A673 (cell line): ENCODE data around the gene MRPS26.

Experiments used
- EZH2 ChIP-seq: fragments of 200-600 bp; sonication (generic); IDR thresholded peaks from 2 replicates; pipeline ENCODE4 v1.6.1; 2017; ENCODE audit warnings: borderline replicate concordance, low read depth, mild to moderate bottlenecking, mixed read lengths, antibody characterized with exemption, low read length; ENCODE audit not compliant: poor library complexity, severe bottlenecking
- TF ChIP-seq, protein P1 (sequence below): fragments of 300-800, 200-600 bp; sonication (generic); conservative IDR thresholded peaks from 2 replicates; pipeline ENCODE4 v1.5.1; 2017; ENCODE audit warnings: low read depth, mild to moderate bottlenecking, antibody characterized with exemption, low read length, moderate library complexity, mixed read lengths

DNA sequence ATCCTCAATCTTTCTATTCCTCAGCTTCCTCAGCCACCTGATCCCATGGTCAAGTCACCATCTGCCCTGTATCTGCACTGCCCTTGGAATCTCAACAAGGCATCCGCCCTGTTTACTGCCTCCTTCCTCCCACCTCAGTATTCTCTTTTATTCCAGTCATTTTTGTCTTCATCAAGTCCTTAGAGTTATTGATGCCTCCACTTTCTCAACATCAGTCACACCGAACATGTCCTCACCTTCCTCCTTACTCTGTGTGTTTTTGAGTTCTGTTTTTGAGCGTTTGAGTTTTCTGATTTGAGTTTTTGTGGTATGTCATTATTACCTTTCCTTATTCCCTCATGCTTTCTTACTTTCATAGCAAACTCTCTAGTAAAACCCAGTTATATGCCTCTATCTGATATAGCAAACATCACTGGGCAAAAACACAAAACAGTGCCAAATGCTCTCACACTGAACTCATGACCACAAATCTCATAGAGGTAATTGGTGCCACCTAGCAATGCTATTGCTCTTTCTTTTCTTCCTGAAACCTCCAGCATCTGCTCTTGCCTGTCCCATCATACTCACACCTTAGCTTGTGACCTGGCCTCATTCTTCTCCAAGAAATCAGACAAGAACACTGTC is 14.2 kb upstream of the MRPS26 start:
- TF ChIP-seq, protein P1, sequence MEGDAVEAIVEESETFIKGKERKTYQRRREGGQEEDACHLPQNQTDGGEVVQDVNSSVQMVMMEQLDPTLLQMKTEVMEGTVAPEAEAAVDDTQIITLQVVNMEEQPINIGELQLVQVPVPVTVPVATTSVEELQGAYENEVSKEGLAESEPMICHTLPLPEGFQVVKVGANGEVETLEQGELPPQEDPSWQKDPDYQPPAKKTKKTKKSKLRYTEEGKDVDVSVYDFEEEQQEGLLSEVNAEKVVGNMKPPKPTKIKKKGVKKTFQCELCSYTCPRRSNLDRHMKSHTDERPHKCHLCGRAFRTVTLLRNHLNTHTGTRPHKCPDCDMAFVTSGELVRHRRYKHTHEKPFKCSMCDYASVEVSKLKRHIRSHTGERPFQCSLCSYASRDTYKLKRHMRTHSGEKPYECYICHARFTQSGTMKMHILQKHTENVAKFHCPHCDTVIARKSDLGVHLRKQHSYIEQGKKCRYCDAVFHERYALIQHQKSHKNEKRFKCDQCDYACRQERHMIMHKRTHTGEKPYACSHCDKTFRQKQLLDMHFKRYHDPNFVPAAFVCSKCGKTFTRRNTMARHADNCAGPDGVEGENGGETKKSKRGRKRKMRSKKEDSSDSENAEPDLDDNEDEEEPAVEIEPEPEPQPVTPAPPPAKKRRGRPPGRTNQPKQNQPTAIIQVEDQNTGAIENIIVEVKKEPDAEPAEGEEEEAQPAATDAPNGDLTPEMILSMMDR: no peak
- no peak for TF ChIP-seq EZH2
